ENCODE data around the gene TXNDC12.
"Not testable (repeated sequence)": the region's sequence is repeated elsewhere in the genome, so short reads cannot be mapped to it uniquely, and the experiment has no call there.

The TXNDC12 gene

DNA sequence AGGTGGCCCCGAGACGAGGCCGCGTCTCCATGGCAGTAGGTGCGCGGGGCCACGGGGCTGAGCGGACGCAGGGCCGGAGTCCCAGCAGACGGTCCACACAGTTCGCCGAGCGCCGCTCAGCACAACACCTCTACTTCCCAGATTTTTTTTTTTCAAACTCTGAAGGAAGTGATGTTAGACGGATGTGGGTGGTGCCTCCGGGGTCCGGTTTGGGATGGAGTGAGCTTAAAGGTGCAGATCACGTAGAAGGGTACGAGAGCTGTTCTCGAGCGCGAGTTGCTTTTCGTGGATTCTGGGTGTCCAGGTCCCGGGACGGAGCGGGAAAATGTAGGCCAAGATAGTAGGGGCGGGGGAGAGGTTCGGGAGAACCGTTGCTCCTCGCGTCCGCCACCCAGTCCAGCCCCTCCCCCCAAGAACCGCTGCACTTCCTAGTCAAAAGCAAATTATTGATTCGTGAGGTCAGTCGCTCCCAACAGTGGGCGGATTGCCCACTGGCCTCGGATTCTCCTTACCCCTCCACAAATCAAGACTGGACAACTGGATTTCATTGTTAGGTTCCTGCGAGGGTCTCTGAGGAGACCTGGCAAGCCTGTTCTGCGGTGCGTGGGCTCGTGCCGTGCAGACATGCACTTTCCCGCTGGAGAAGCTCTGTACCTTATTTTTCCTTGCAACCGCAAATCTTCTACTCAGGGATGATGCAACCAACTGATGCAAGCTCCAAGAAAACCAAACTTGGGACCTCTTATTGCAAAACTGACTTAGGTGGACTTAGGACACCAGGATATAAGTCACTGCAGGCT is at the start of gene TXNDC12:
Gene TXNDC12 (minus strand): TSS at position 126 of the 800 bp plus-strand sequence. CDS start 95 bp downstream, at position 31.
- FAIRE-seq, result no peak

DNA sequence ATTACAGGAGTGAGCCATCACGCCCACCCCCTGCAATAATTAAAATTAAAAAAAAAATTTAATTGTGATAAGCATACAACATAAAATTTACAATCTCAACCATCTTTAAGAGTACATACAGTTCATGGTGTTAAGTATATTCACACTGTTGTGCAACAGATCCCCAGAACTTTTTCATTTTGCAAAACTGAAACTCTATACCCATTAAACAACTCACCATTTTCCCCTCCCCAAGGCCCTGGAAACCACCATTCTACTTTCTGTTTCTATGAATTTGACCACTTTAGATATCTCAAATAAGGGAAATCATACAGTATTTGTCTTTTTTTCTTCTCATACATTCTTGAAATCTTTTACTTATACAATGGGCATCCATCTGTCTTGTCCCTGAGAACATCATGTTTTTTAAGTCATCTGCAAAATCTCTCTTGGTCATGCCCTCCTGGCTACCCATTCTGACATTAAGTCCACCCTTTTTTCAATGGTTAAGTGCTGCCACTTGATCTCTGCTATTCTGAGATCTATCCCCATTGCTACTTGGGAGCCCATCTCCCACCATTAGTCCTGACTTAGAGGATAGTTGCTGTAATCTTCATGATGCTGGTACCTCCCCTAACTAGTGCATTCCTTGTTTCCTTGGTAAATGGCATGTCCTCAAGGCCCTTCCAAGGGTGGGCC is 47.5 kb upstream of the TXNDC12 start:
- FAIRE-seq, result no peak

DNA sequence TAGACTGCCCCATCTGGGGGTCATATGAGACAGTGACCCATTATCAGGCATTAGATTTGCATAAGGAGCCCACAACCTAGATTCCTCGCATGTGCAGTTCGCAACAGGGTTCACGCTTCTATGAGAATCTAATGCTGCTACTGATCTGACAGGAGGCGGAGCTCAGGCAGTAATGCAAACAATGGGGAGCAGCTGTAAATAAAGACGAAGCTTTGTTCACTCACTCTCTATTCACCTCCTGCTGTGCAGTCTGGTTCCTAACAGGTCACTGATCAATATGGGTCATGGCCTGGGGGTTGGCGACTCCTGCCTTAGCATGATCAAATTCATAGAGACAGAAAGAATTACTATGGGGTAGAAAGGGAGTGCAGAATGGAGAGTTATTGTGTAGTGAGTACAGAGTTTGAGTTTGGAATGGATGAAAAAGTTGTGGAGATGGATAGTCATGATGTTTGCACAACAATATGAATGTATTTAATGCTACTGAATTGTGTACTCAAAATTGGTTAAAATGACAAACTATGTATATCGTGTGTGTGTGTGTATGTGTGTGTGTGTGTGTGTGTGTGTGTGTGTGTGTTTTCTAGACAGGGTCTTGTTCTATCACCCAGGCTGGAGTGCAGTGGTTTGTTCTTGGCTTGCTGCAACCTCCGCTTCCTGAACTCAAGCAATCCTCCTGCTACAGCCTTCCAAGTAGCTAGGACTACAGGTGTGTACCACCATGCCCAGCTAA is 43.3 kb upstream of the TXNDC12 start:
- no peak for FAIRE-seq

DNA sequence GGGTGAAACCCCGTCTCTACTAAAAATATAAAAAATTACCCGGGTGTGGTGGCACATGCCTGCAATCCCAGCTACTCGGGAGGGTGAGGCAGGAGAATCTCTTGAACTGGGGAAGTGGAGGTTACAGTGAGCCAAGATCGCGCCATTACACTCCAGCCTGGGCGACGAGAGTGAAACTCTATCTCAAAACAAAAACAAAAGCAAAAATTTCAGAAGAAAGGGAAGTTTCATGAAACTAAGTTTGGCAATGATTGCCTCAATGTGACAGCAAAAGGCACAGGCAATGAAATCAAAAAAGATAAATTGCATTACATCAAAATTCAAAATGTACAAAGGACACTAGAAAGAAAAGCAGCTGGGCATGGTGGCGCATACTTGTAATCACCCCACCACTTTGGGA is 41.2 kb upstream of the TXNDC12 start:
- FAIRE-seq, result no peak

DNA sequence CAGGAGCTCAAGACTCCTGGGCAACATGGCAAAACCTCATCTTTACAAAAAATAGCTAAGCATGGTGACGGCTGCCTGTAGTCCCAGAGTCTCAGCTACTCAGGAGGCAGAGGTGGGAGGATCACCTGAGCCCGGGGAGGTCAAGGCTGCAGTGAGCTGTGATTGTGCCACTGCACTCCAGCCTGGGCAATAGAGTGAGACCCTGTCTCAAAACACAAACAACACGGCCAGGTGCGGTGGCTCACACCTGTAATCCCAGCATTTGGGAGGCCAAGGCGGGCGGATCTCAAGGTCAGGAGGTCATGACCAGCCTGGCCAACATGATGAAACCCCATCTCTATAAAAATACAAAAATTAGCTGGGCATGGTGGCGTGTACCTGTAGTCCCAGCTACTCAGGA is 39.3 kb upstream of the TXNDC12 start:
- not testable (repeated sequence) for FAIRE-seq

DNA sequence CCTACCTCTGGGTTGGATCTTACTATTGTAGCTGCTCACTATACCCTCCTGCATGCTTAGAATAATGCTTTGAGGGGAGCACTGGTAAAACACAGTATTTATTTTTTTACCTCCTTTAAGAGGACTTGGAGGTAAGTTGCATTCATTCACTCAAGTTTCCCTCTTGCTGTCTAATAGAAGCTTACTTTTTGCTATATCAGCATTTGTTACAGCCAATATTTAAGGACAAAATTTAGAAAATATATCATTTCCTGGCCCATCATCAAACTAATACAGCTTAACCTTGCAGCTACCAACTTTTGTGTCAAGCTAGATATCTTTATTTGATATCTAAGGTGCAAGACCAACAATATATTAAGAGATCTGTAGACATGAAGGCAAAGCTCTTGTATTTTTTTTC is 32.9 kb upstream of the TXNDC12 start:
- FAIRE-seq, result not testable (repeated sequence)

DNA sequence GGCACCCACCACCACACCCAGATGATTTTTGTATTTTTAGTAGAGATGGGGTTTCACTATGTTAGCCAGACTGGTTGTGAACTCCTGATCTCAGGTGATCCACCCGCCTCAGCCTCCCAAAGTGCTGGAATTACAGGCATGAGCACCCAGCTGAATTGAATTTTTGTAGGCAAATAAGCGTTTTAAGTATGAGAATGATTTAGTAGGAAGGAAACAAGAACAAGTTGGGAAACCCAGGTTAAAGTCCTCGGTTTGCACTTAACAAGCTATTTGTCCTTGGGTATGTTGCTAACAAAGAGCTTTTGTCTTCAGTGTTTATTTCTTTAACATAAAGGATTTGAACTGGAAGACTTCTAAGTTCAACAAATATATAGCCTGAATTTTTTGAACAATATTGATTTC is 25.0 kb upstream of the TXNDC12 start:
- FAIRE-seq, result no peak

DNA sequence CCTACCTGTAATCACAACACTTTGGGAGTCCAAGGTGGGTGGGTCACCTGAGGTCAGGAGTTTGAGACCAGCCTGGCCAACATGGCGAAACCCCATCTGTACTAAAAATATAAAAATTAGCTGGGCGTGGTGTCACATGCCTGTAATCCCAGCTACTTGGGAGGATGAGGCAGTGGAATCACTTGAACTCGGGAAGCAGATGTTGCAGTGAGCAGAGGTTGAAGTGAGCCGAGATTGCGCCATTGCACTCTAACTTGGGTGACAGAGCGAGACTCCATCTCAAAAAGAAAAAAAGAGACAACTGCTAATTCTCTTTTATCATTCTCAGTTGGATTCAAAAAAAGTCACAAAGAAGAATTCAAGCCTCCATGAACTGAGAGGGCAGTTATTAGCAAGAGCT is 22.3 kb upstream of the TXNDC12 start:
- not testable (repeated sequence) for FAIRE-seq

DNA sequence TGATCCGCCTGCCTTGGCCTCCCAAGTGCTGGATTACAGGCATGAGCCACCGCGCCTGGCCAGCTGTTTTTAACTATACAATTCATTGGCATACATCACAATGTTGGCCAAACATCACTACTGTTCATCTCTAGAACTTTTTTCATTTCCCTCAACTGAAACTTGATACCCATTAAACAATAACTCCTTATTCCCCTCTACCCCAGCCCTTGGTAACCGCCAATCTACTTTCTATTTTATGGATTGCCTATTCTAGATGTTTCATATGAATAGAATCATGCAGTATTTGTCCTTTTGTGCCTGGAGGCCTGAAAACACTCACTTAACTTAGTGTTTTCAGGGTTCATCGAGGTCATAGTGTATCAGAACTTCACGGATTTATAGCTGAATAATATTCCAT is 17.3 kb upstream of the TXNDC12 start:
- FAIRE-seq, result no peak

DNA sequence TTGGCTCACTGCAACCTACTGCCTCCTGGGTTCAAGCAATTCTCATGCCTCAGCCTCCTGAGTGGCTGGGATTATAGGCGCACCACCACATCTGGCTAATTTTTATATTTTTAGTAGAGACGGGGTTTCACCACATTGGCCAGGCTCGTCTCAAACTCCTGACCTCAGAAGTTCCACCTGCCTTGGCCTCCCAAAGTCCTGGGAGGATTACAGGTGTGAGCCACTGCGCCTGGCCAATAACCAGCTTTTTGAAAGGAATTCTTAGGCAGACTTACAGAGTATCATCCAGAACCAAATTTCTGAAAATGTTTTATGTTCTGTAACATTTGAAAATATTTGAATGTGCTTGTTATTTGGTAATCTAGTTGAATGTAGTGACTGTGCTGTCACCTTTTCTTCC is 15.7 kb upstream of the TXNDC12 start:
- FAIRE-seq, result no peak

DNA sequence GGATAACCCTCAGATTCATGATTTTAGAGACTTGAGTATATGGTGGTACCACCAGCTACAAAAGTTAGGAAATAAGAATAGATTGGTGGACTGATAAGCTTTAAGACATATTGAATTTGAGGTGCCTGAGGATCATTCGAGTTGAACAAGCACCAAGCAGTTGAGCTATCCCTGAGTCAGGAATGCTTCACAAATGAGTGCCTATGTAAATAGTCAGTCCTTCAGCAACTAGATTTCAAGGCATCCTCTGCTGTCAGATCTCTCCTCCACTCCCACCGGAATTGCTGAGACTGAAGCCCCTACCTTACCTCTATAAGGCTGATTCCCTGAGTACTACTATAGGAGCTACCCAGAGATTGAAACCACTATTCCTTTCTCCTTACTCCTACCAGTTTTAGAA is 8.2 kb upstream of the TXNDC12 start:
- FAIRE-seq, result no peak

DNA sequence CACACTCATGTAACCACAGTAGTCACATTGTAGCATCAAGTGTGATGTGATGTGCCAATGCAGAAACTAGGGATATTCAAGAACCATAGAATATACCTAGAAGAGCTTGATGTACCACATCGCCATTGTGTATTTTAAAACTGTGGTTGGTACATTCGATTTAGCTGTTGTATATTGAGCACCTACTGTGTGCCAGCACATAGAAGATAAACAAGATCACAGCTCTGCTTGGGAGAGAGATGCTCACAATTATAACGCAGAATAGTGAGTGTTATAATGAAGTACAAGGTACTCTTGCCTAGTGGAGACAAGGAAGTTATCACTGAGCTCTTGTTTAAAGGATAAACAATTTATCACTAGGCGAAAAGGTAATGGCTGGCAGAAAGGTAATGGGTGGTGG is 5.8 kb upstream of the TXNDC12 start:
- FAIRE-seq, result no peak

DNA sequence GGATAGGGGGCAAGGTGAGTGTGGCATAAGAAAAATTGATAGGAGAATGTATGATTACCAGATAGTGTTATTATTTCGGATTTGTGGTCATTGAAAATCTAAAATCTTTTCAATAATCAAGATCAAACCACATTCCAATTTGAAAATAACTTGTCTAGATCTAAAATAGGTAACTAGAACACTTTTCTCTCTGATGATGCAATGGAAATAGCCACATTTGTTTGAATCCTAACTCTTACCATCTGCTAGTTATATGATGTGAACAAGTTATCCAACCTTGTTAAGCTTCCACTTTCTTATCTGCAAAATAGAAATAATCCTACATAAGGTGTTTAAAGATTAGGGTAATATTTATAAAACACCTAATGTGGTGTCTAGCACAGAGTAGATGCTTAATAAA is 4.9 kb upstream of the TXNDC12 start:
- no peak for FAIRE-seq

DNA sequence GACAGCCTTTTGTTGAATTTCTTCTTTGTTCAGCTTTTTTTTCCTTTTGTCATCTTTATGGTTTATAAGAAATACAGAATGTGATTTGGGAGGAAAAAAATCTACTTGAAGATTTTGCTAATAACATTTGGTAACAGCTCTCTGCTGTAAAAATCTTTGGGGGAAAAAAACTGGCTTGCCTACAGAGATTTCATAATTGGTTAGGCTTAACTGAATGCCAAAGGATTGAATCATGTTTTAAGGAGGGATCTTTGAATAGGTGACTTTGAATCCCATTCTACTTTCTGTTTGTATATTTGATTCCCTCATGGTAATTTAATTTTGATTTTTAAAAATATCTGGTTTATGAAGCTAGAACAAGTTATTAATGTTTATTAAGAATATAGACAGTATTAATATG is 4.3 kb upstream of the TXNDC12 start:
- no peak for FAIRE-seq

DNA sequence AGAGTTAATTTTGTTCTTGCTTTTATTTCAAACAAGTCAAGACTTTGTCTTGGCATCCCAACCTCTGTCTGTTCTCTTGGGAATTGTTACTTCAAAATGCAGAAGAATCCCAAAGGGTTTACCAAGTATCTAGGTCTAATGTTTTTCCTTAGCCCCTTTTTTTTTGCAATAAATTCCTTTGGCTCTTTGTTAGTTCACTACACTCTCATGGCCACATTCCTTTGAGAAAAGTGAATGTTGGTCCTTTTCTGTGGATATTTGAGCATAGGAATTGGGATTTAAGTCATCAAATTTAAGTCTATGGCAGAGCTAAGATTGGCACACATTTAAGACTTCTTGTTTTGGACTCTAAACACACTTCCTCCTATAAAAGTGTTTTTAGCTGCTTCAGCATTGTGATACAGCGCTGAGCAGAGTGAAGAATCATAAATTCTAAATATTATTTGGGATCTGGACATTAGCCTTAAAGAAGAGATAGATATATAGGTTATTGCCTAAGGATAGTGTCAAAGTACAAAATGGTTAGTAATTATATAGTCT is 3.0 kb upstream of the TXNDC12 start:
- no peak for FAIRE-seq

DNA sequence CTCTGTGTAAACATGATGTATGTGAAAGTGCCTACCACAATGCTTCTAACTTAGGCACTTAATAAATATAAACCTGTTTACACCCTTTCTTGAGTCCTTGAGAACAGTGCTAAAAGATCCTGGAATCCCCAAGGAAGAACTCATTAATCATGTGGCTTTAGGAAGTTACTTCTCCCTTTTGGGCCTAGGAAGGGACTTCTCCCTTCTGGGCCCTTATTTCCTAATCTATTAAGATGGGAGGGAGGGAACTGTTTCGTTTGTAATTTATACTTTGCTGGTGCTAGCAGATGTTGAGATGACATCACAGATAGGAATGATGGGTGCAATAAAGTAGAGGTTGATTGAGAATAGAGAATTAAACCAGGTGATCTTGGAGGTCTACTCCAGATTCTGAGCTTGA is 2.3 kb upstream of the TXNDC12 start:
- no peak for FAIRE-seq

DNA sequence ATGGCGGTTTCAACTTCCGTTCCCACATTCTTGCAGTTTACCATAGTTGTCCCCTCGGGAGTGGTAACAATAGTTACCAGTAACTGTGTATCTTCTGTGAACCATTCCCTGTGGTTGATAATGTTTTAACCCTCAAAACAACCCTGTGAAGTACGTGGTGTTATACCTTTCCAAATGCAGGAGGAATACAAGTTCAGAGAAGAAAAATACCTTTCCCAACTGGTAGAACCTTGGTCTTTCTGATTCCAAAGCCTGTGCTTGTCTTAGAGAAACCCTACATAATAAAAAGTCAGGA is 1.9 kb upstream of the TXNDC12 start:
- no peak for FAIRE-seq

DNA sequence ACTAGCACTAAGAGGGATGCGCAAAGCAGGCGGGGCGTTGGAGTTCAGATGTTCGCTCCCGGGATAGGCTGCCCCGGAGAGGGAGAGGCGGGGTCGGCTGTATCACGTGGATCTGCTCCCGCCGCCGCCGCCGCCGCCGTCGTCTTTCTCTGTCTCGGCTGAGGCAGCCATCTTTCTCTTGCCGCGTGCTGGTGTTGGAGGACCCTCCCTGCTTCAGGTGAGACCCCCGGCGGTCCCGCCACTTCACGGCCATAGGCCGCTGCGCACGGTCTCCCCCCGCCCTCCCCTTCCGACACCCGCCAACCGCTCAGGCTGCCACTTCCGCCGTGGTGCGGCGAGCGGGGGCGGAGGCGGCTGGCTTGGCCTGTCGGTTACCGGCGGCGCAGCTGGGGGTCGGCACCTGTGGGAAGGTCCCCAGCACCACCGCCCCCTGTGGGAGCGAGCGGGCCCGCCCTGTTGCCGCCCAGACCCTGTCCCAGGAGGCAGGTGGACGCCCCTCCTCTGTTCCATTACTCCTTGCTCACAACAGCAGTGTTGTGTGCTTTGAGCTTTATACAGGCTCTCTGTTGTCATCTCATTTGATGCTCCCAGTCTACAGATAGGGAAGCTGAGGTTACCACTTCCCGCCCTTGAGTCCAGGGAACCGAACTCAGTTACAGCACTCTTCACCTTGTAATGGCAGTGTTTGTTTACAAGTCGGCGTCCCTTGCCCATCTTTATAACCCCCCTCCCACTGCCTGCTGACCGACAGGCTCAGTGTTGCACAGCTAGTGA is 1.4 kb upstream of the TXNDC12 start, which contains the start of gene BTF3L4:
Gene BTF3L4 (plus strand): TSS at position 133 of the 774 bp plus-strand sequence. CDS start 3,553 bp downstream, outside the sequence.
- peak; percentile 76 for FAIRE-seq

DNA sequence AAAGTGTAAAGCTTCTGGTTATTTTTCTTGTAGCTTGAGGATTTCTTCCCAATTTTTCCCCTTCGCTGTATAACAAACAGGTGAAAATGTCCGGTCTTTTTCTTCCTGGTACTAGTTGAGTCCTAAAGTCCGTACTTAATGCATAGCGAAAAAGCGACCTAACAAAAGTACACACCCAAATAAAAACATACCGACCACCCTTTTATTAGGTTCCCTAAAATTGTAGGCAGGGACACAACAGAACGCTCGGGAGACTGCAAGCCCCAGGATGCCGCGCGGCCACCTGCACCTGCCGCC is 823 bp upstream of the TXNDC12 start:
- no peak for FAIRE-seq

DNA sequence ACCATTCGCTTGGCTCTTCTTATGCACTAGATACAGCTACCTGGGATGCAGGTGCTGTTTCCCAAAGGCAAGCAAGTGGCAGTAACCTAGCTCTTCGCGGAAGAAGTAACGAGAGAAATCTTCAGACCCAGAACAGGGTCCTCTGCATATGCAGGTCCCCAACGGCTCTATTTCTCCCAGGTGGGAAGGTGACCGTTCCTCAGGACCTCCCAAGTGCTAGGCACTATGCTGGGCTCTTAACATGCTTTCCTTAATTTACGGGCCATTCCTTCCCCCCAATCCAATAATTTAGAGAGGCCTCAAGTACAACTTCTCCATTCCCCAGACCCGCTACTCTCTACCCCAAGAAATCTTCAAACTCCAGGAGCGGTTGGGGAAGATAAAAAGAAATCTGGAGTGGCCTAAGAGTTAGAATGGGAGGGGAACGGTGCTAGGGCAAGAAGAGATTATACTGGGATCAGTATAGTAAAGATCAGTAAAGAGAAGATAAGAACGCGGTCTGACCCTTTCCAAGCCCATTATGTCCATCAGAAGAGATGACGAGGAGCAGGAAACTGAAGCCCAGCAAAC is 410 bp downstream of the TXNDC12 start:
- no peak for FAIRE-seq

DNA sequence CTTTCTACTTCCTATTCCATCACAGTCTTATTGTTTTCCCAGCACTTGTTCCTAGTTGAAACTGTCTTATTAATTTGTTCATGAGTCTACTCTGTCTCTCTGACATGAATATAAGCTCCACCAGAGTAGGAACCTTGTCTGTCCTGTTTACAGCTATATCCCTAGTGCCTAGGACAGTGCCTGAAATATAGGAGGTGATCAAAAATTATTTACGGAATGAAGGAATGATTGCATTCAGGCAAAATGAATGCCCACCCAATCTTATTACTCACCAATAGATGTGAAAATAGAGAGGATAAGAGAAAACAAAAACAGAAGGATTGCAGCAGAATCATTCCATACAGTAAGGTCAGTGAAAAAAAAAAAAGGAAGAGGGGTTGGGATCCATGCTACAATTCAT is 1.1 kb downstream of the TXNDC12 start:
- no peak for FAIRE-seq

DNA sequence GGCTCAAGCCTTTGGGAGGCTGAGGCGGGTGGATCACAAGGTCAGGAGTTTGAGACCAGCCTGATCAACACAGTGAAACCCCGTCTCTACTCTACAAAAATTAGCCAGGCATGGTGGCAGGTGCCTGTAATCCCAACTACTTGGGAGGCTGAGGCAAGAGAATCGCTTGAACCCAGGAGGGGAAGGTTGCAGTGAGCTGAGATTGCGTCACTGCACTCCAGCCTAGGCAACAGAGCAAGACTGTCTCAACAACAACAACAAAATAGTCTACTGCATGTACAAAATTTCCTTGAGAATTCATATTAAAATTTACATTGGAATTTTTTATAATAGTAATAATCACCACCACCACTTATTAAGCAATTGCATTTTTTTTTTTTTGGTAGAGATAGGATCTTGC is 5.7 kb downstream of the TXNDC12 start:
- not testable (repeated sequence) for FAIRE-seq

Data from endometrium (tissue), 2 donors.